Measurements from ENCODE around the gene RABGAP1L. TPM values are rescaled to one million over a fixed set of nuclear protein-coding genes. Genes with fewer than 3 reads are reported as not detected.
A peak's percentile ranks its signal among the peaks of the same experiment; 100 is the strongest.
"Not testable (repeated sequence)": the region's sequence is repeated elsewhere in the genome, so short reads cannot be mapped to it uniquely, and the experiment has no call there.

Gene RABGAP1L
- total and polyA plus RNA-seq, 2 experiments from 2014 or later: 9.2 to 21.4 TPM

DNA sequence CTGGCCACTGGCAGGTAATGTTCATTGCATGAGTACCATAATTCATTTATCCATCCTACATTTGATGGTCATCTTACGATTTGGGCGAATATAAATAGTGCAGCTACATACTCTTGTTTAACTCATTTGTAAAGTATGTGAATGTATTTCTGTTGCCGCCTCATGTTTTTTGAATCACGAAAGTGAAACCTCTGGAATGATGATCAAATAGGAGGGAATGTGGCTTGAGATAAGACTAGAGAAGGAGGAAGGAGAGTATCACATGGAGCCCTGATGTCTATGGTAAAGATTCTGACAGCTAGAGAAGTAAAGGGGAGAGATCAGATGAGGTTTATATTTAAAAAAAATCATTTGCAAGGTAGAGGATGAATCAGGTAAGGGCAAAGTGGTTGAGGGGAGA is 855.9 kb downstream of the RABGAP1L start:
- Histone ChIP-seq H3K4me3 (no peak overlapping the region), H3K36me3 (peaks cover 72% of the 10 kb centered on the region), H3K9me3 (ENCODE audit: low read depth) (no peaks in the 10 kb centered on the region), H3K4me1 (ENCODE audit: low read depth) (no peaks in the 10 kb centered on the region), H3K27ac (no peak overlapping the region), H3K27me3 (no peaks in the 10 kb centered on the region)
- peak in 1 of 2 donors; percentile 69 for DNase-seq (ENCODE audit: low read depth in 1 of 2, low spot score in 1 of 2)
- no peak for TF ChIP-seq CTCF (IDR thresholded peaks at IDR 0.05; ENCODE audit: low read depth, low read length)

DNA sequence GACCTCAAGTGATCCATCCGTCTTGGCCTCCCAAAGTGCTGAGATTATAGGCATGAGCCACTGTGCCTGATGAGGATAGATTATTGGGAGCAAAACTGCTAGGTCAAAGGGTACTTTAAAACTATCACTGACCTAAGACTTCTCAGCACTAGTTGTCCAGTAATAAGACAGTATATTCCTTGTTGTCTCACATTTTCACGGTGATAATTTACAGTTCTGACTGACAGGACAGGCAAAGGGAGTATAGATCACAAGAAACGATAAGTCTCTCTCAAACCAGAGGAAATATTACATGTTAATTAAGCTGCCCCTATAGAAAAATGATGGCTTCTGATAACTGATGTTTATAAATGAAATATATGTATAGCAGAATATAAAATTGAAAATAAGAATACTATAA is 860.2 kb downstream of the RABGAP1L start:
- no peak for DNase-seq (ENCODE audit: low read depth in 1 of 2, low spot score in 1 of 2)
- Histone ChIP-seq H3K36me3 (peaks cover 33% of the 10 kb centered on the region), H3K27me3 (no peaks in the 10 kb centered on the region), H3K27ac (no peak overlapping the region), H3K4me3 (no peak overlapping the region), H3K9me3 (ENCODE audit: low read depth) (no peaks in the 10 kb centered on the region), H3K4me1 (ENCODE audit: low read depth) (peaks cover 6% of the 10 kb centered on the region)
- TF ChIP-seq CTCF (IDR thresholded peaks at IDR 0.05; ENCODE audit: low read depth, low read length): no peak

DNA sequence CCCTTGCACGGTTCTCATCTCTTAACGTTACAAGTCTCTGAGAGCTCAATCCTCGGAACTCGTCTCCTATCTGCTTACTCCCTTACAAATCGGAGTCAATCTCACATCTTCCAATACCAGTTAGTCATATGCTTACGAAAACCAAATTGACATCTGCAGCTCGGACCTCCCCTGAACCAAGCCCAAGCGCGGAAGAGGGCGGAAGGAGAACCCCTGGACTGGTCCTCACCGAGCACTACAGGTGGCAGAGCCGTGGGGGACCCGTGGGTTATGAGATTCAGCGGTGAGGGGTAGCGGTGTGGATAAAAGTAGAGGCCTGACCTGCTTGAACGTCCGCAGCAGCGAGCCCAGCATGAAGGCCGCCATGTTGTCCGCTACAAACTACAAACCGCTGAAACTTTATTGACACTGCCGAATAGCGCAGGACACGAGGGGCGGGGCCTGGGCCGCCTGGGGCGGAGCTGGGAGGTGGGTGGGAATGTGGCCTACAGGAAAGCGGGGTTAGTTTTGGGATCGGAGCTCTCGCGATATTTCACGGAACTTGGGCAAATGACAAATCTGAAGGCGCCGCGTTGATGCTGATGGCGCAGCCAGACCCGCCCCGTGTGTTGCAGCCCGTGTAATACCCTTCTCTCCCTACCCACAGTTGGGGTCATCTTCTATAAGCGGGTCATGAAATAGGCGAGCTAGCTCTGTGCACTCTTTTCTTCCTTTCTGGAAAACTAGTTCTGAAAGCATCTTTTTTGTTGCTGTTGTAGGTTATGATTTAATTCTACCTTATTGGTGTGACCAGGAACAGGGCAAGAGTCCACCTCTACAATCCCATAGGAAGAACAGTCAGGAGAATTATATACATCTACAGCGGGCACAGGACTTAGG is 864.0 kb downstream of the RABGAP1L start, which contains the start of gene MRPS14:
TSS of gene MRPS14 (minus strand) at position 383 of the 879 bp plus-strand sequence. CDS start at position 366, 17 bp downstream.
- no peaks in the 10 kb centered on the region for H3K27me3 ChIP-seq
- peaks cover 3% of the 10 kb centered on the region for H3K36me3 ChIP-seq
- peak within 1 kb of the TSS; percentile 93 for H3K27ac ChIP-seq
- no peak for TF ChIP-seq CTCF (IDR thresholded peaks at IDR 0.05; ENCODE audit: low read depth, low read length)
- H3K9me3 ChIP-seq (ENCODE audit: low read depth): no peaks in the 10 kb centered on the region
- peak within 1 kb of the TSS; percentile 76 for H3K4me3 ChIP-seq
- peaks cover 6% of the 10 kb centered on the region for H3K4me1 ChIP-seq (ENCODE audit: low read depth)
- peak; percentile 98 to 99 for DNase-seq (ENCODE audit: low read depth in 1 of 2, low spot score in 1 of 2)

DNA sequence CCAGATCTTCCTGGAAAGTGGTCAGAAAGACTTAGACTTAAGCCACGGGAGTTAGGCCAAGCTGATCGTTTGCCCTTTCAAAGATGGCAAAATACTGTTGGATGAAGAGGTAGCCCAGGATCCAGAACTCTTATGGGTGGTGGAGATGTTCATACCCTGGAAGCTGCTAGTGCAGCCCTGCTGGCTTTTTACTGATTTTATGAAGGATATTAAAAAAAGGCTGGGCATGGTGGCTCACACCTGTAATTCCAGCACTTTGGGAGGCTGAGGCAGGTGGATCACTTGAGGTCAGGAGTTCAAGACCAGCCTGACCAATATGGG is 864.6 kb downstream of the RABGAP1L start:
- H3K4me3 ChIP-seq: peak overlapping the region; percentile 76
- H3K27ac ChIP-seq: peak overlapping the region; percentile 46
- DNase-seq (ENCODE audit: low read depth in 1 of 2, low spot score in 1 of 2); H3K27me3 ChIP-seq; H3K4me1 ChIP-seq (ENCODE audit: low read depth); H3K36me3 ChIP-seq; H3K9me3 ChIP-seq (ENCODE audit: low read depth): not testable (repeated sequence)

DNA sequence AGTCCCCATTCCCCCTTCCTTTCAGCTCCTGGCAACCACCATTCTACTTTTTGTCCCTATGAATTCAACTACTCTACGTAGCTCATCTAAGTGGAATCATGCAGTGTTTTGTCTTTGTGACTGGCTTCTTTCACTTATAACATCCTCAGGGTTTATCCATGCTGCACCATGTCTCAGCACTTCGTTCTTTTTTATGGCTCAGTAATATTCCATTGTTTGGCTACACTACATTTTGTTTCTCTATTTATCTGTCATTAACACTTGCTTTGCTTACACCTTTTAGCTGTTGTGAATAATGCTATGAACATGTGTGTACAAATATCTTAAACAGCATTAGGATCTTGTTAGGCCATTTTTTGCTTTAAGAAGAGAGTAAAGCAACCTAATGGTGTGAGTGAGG is 865.5 kb downstream of the RABGAP1L start:
- no peak for TF ChIP-seq CTCF (IDR thresholded peaks at IDR 0.05; ENCODE audit: low read depth, low read length)
- Histone ChIP-seq H3K27ac (no peak overlapping the region), H3K27me3 (no peaks in the 10 kb centered on the region), H3K4me1 (ENCODE audit: low read depth) (peaks cover 6% of the 10 kb centered on the region), H3K9me3 (ENCODE audit: low read depth) (no peaks in the 10 kb centered on the region), H3K4me3 (no peak overlapping the region), H3K36me3 (no peaks in the 10 kb centered on the region)
- no peak for DNase-seq (ENCODE audit: low read depth in 1 of 2, low spot score in 1 of 2)

GRCh38 chr1:175033953-175034352 is 874.6 kb downstream of the RABGAP1L start:
- H3K36me3 ChIP-seq: no peaks in the 10 kb centered on the region
- H3K4me3 ChIP-seq: no peak overlapping the region
- no peaks in the 10 kb centered on the region for H3K27me3 ChIP-seq
- no peaks in the 10 kb centered on the region for H3K9me3 ChIP-seq (ENCODE audit: low read depth)
- H3K4me1 ChIP-seq (ENCODE audit: low read depth): no peaks in the 10 kb centered on the region
- H3K27ac ChIP-seq: no peak overlapping the region
- TF ChIP-seq CTCF (IDR thresholded peaks at IDR 0.05; ENCODE audit: low read depth, low read length): no peak
- DNase-seq (ENCODE audit: low read depth in 1 of 2, low spot score in 1 of 2): no peak

Data from cardiac muscle cell (in vitro differentiated cells and primary cell).